Amniotic stem cell (primary cell): Measurements from ENCODE around the gene SH3BP2.

ENCODE experiments used
- DNase-seq: peaks from one replicate; lab custom pipeline; 2025; lab: John Stamatoyannopoulos, UW

Gene SH3BP2

GRCh38 chr4:2819244-2820215, 26.6 kb downstream of the SH3BP2 start:
- DNase-seq = no peak

- no peak for DNase-seq
Measured at GRCh38 chr4:2820216-2820982, 27.5 kb downstream of the SH3BP2 start.

GRCh38 chr4:2822461-2823300, 29.8 kb downstream of the SH3BP2 start:
- no peak for DNase-seq

GRCh38 chr4:2823301-2823670, 30.4 kb downstream of the SH3BP2 start:
- no peak for DNase-seq

- no peak for DNase-seq
Measured at GRCh38 chr4:2823671-2824328, 30.9 kb downstream of the SH3BP2 start.

- DNase-seq = no peak
Measured at GRCh38 chr4:2824329-2824835, 31.5 kb downstream of the SH3BP2 start.

GRCh38 chr4:2824836-2825381, 32.0 kb downstream of the SH3BP2 start:
- DNase-seq = no peak

GRCh38 chr4:2825740-2826139, 32.9 kb downstream of the SH3BP2 start:
- DNase-seq = no peak

GRCh38 chr4:2827071-2827873, 34.4 kb downstream of the SH3BP2 start:
- no peak for DNase-seq

GRCh38 chr4:2827874-2828751, 35.2 kb downstream of the SH3BP2 start:
- DNase-seq = no peak

- DNase-seq = no peak
Measured at GRCh38 chr4:2828758-2829181, 35.9 kb downstream of the SH3BP2 start.

GRCh38 chr4:2829321-2829932, 36.5 kb downstream of the SH3BP2 start:
- no peak for DNase-seq

- no peak for DNase-seq
Measured at GRCh38 chr4:2829933-2830451, 37.1 kb downstream of the SH3BP2 start.

GRCh38 chr4:2830632-2831610, 38.0 kb downstream of the SH3BP2 start:
- DNase-seq = no peak

GRCh38 chr4:2831611-2832308, 38.9 kb downstream of the SH3BP2 start:
- DNase-seq = no peak

- no peak for DNase-seq
Measured at GRCh38 chr4:2832309-2832980, 39.6 kb downstream of the SH3BP2 start.
